OCI-LY7 (cell line): Measurements from ENCODE around the gene PLEKHF1. TPM values are rescaled to one million over a fixed set of nuclear protein-coding genes. Genes with fewer than 3 reads are reported as not detected.
A peak's percentile ranks its signal among the peaks of the same experiment; 100 is the strongest.

ENCODE experiments used
- BruUV-seq: library from RNA; stranded (reverse); fragments of 400-500 nt; replicated peaks from 2 replicates; lab custom pipeline; 2021; lab: Mats Ljungman, UMichigan
- CTCF ChIA-PET: fragments of 300-600 bp; sonication (Branson Sonifier 250); formaldehyde crosslinking; loops from one replicate; lab custom pipeline; 2022; ENCODE audit warnings: antibody characterized with exemption; ENCODE audit not compliant: unreplicated experiment; lab: Charles Lee
- POLR2A ChIA-PET: fragments of 300-600 bp; sonication (Branson Sonifier 250); formaldehyde crosslinking; loops from one replicate; lab custom pipeline; 2022; ENCODE audit warnings: antibody characterized with exemption; lab: Charles Lee
- DNase-seq: peaks from one replicate; pipeline ENCODE4 v3.0.0-alpha.2; 2015; ENCODE audit warnings: low spot score
- H2AFZ ChIP-seq: fragments of 200-600 bp; sonication (generic), shearing (Covaris generic); 2 replicates; pipeline ENCODE4 v1.6.1; 2014; ENCODE audit warnings: mild to moderate bottlenecking, antibody characterized with exemption, low read length, moderate library complexity
- H3K27ac ChIP-seq: fragments of 200-600 bp; sonication (generic); 2 replicates; pipeline ENCODE4 v1.5.1; 2014; ENCODE audit warnings: mixed run types, low read depth, mild to moderate bottlenecking, moderate library complexity, low read length, inconsistent platforms; ENCODE audit not compliant: poor library complexity, severe bottlenecking
- H3K36me3 ChIP-seq: fragments of 200-600 bp; sonication (generic); 2 replicates; pipeline ENCODE4 v1.6.1; 2014; ENCODE audit warnings: mild to moderate bottlenecking, antibody characterized with exemption, low read length, moderate library complexity, mixed read lengths; ENCODE audit not compliant: insufficient read depth
- H3K4me1 ChIP-seq: fragments of 200-600 bp; sonication (generic); 2 replicates; pipeline ENCODE4 v1.5.1; 2014; ENCODE audit warnings: mild to moderate bottlenecking, low read length; ENCODE audit not compliant: insufficient read depth, poor library complexity, severe bottlenecking
- H3K4me2 ChIP-seq: fragments of 200-600 bp; sonication (generic); 2 replicates; pipeline ENCODE4 v1.6.1; 2014; ENCODE audit warnings: mild to moderate bottlenecking, low read length
- H3K4me3 ChIP-seq: fragments of 200-600 bp; sonication (generic); 2 replicates; pipeline ENCODE4 v1.5.1; 2014; ENCODE audit warnings: mild to moderate bottlenecking, low read depth, low read length; ENCODE audit not compliant: poor library complexity, severe bottlenecking
- H3K79me2 ChIP-seq: fragments of 200-600 bp; sonication (generic); 2 replicates; pipeline ENCODE4 v1.6.1; 2016; ENCODE audit warnings: low read depth, mild to moderate bottlenecking, low read length, moderate library complexity, mixed read lengths; ENCODE audit not compliant: insufficient read depth
- H3K9me2 ChIP-seq: fragments of 200-600 bp; sonication (generic); 2 replicates; pipeline ENCODE4 v1.6.1; 2016; ENCODE audit warnings: mild to moderate bottlenecking, low read length, mixed read lengths; ENCODE audit not compliant: insufficient read depth
- H3K9me3 ChIP-seq: fragments of 200-600 bp; sonication (generic); 2 replicates; pipeline ENCODE4 v1.6.1; 2014; ENCODE audit warnings: mild to moderate bottlenecking, mixed run types, low read length, mixed read lengths
- H4K20me1 ChIP-seq: fragments of 200-600 bp; sonication (generic); 2 replicates; pipeline ENCODE4 v1.6.1; 2014; ENCODE audit warnings: mild to moderate bottlenecking, antibody characterized with exemption, low read length, moderate library complexity, mixed read lengths; ENCODE audit not compliant: insufficient read depth
- CTCF ChIP-seq: fragments of 200-600 bp; sonication (generic); conservative IDR thresholded peaks from 2 replicates; pipeline ENCODE4 v1.5.1; 2014; ENCODE audit warnings: mild to moderate bottlenecking, antibody characterized with exemption, low read length, moderate library complexity, mixed read lengths
- EZH2phosphoT487 ChIP-seq: fragments of 200-600 bp; sonication (generic); IDR thresholded peaks from 2 replicates; pipeline ENCODE4 v1.6.1; 2018; ENCODE audit warnings: low read depth, borderline replicate concordance, mild to moderate bottlenecking, mixed run types, antibody characterized with exemption, low read length, moderate library complexity, mixed read lengths
- intact Hi-C: fragments of 100-400 bp; cut with micrococcal nuclease; formaldehyde crosslinking; loops from one replicate; pipeline ENCODE4 v1.10.0; 2022; ENCODE audit not compliant: unreplicated experiment
- total RNA-seq, 2 experiments: library from RNA; depleted of rRNA in 1 of 2; stranded (reverse); fragments of >200 nt in 1 of 2; shearing (Covaris generic) in 1 of 2; gene quantifications; 2 replicates each; pipeline ENCODE4 v1.2.3, GENCODE V29; 2014 to 2022

The PLEKHF1 gene
- total RNA-seq, 2 experiments from 2014 or later: 5.0 to 7.0 TPM

DNA sequence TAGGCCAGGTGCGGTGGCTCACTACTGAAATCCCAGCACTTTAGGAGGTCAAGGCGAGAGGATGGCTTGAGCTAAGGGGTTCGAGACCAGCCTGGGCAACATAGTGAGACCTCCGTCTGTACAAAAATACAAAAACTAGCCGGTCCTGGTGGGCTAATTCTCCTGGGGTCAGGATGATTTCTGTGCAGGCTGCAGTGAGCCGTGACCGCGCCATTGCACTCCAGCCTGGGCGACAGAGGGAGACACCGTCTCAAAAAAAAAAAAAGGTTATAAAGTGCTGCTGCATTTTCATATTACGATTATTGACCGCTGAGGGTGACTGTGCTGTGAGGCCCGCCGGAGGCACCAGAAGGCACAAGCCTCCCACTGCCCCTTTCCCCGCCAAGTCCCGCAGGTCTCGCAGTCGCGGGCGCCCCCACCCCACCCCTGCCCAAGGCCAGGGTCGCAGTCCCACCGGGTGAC lies 477 bp upstream of the PLEKHF1 start:
- peak overlapping the region; percentile 90 for H2AFZ ChIP-seq
- H3K36me3 ChIP-seq: no peaks in the 10 kb centered on the region
- POLR2A ChIA-PET: interaction anchor here (0.7 to 0.8 kb wide), 3 partner anchors 13 to 743 kb away, joined by 4 to 9 read pairs (median 5); no protein-coding TSS in a partner anchor
- H3K9me2 ChIP-seq: no peaks in the 10 kb centered on the region
- H3K4me2 ChIP-seq: peak overlapping the region; percentile 96
- CTCF ChIA-PET: interaction anchor here (0.7 to 1.2 kb wide), 3 partner anchors 50 to 55 kb away, joined by 3 read pairs; no protein-coding TSS in a partner anchor
- no TSS peak for BruUV-seq
- H3K79me2 ChIP-seq: no peaks in the 10 kb centered on the region
- no peak overlapping the region for H3K27ac ChIP-seq
- H4K20me1 ChIP-seq: no peaks in the 10 kb centered on the region
- peaks cover 30% of the 10 kb centered on the region for H3K4me1 ChIP-seq
- intact Hi-C loops: loop anchor here (2.0 kb wide), 2 partner anchors 52 to 54 kb away; no protein-coding TSS in a partner anchor
- peak overlapping the region; percentile 86 for H3K4me3 ChIP-seq
- no peak for DNase-seq
- H3K9me3 ChIP-seq: no peaks in the 10 kb centered on the region
- TF ChIP-seq CTCF (peak; percentile 48), EZH2phosphoT487 (no peak)

GRCh38 chr19:29665826-29666577 lies 741 bp downstream of the PLEKHF1 start:
- ChIA-PET CTCF (interaction anchor here (0.6 to 2.2 kb wide), 3 partner anchors 50 to 455 kb away, joined by 3 to 6 read pairs (median 3); no protein-coding TSS in a partner anchor), POLR2A (interaction anchor here (0.8 kb wide), 2 partner anchors 12 to 51 kb away, joined by 5 to 9 read pairs; no protein-coding TSS in a partner anchor)
- no peak for DNase-seq
- intact Hi-C loops: loop anchor here (2.0 kb wide), 2 partner anchors 51 to 55 kb away; no protein-coding TSS in a partner anchor
- Histone ChIP-seq H4K20me1 (no peaks in the 10 kb centered on the region), H3K79me2 (no peaks in the 10 kb centered on the region), H3K4me2 (peak overlapping the region; percentile 96), H3K36me3 (no peaks in the 10 kb centered on the region), H3K4me1 (peaks cover 30% of the 10 kb centered on the region), H2AFZ (peak overlapping the region; percentile 90; the same call in 1 of the 2 replicates), H3K4me3 (peak overlapping the region; percentile 86), H3K27ac (no peak overlapping the region), H3K9me3 (no peaks in the 10 kb centered on the region), H3K9me2 (no peaks in the 10 kb centered on the region)
- no TSS peak for BruUV-seq
- TF ChIP-seq EZH2phosphoT487 (no peak), CTCF (no peak)
